GM12864 (cell line): ENCODE data around the gene NCKAP5.

Experiments
- DNase-seq: peaks from one replicate; pipeline ENCODE4 v3.0.0-alpha.2; 2011; ENCODE audit warnings: low read depth
- H3K4me3 ChIP-seq: 2 replicates; pipeline ENCODE4 v1.5.1; 2011; ENCODE audit warnings: mild to moderate bottlenecking, low read depth, low read length, control low read depth
- TF ChIP-seq, protein P1 (sequence below): IDR thresholded peaks from 2 replicates; pipeline ENCODE4 v1.5.1; 2011; ENCODE audit warnings: low read depth, mild to moderate bottlenecking, moderate library complexity, low read length, control low read depth, inconsistent platforms; ENCODE audit errors: missing control alignments

The NCKAP5 gene

DNA sequence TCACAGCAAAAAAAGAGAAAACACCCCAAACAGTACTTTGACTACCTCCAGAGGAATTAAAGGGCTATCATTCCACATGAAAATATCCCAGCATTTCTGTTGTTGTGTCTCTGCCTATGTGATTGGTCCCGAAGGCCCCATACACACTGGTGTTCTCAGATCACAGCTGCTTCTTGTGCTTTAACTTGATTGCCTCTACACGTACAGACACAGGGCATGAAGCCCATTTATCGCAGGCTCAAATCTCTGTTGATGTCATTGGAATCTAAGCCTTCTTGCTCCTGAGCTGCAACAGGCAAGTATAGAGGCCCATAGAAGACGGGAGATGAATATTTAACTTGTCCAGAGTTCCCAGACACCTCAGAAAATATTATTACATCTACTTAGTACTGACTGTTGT lies 405.2 kb downstream of the NCKAP5 start:
- TF ChIP-seq, protein P1, sequence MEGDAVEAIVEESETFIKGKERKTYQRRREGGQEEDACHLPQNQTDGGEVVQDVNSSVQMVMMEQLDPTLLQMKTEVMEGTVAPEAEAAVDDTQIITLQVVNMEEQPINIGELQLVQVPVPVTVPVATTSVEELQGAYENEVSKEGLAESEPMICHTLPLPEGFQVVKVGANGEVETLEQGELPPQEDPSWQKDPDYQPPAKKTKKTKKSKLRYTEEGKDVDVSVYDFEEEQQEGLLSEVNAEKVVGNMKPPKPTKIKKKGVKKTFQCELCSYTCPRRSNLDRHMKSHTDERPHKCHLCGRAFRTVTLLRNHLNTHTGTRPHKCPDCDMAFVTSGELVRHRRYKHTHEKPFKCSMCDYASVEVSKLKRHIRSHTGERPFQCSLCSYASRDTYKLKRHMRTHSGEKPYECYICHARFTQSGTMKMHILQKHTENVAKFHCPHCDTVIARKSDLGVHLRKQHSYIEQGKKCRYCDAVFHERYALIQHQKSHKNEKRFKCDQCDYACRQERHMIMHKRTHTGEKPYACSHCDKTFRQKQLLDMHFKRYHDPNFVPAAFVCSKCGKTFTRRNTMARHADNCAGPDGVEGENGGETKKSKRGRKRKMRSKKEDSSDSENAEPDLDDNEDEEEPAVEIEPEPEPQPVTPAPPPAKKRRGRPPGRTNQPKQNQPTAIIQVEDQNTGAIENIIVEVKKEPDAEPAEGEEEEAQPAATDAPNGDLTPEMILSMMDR: no peak
- no peak for DNase-seq
- H3K4me3 ChIP-seq: no peak overlapping the region

GRCh38 chr2:133158442-133158841 lies 409.8 kb downstream of the NCKAP5 start:
- no peak for DNase-seq
- TF ChIP-seq, protein P1: no peak
- H3K4me3 ChIP-seq: no peak overlapping the region

- TF ChIP-seq, protein P1: no peak
- DNase-seq: no peak
- H3K4me3 ChIP-seq: no peak overlapping the region
Observed at GRCh38 chr2:133158024-133158423, 410.2 kb downstream of the NCKAP5 start.

DNA sequence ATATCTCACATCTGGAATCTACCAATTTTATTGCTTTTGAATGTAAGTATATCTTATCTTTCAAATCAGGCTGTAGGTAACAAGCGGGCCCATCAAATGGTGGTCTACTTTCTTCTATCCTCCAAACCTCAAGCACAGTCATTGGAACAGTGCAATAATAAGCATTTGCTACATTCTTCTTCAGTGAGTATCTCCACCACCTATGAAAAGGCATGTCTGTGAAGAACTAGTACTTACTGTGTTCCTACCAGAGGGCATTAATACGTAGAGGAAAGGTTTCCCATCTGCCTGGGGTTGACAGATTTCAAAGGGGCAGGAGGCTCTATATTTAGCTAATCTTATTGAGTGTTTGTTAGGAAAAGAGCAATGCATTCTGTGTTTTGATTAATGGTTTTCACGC lies 411.1 kb downstream of the NCKAP5 start:
- TF ChIP-seq, protein P1: no peak
- H3K4me3 ChIP-seq: no peak overlapping the region
- no peak for DNase-seq

- DNase-seq: no peak
- no peak overlapping the region for H3K4me3 ChIP-seq
- TF ChIP-seq, protein P1: no peak
Observed at GRCh38 chr2:133152801-133153200, 415.5 kb downstream of the NCKAP5 start.

- no peak overlapping the region for H3K4me3 ChIP-seq
- DNase-seq: no peak
- TF ChIP-seq, protein P1: no peak
Observed at GRCh38 chr2:133148187-133148586, 420.1 kb downstream of the NCKAP5 start.

GRCh38 chr2:133146893-133147292 lies 421.4 kb downstream of the NCKAP5 start:
- TF ChIP-seq, protein P1: no peak
- H3K4me3 ChIP-seq: no peak overlapping the region
- no peak for DNase-seq
